Natural killer cell (primary cell): ENCODE results near the gene CEP128. TPM values are rescaled to one million over a fixed set of nuclear protein-coding genes. Genes with fewer than 3 reads are reported as not detected.

ENCODE experiments used
- ATAC-seq, 3 donors: fragments of 150-1000 bp in 2 of 3; fragments of 200-7000 bp in 1 of 3; cut with Tn5 transposase; 1 replicate in 1 of 3; 2 replicates in 2 of 3; pipeline ENCODE4 v1.10.0; 2021; ENCODE audit warnings: mild to moderate bottlenecking in 2 of 3, moderate library complexity in 2 of 3
- DNase-seq, 2 donors: peaks; one replicate each; pipeline versions ENCODE4 v3.0.0 to v3.0.0-alpha.2; 2013 to 2021; ENCODE audit warnings: mixed read lengths in 1 of 2
- H3K27ac ChIP-seq: one replicate; pipeline ENCODE4 v1.5.1; 2013; ENCODE audit warnings: mild to moderate bottlenecking, low read length
- H3K27me3 ChIP-seq: one replicate; pipeline ENCODE4 v1.6.1; 2013; ENCODE audit warnings: low read length; ENCODE audit not compliant: control insufficient read depth, insufficient read depth
- H3K36me3 ChIP-seq: one replicate; pipeline ENCODE4 v1.6.1; 2013; ENCODE audit warnings: low read length; ENCODE audit not compliant: control insufficient read depth, insufficient read depth
- H3K4me1 ChIP-seq: one replicate; pipeline ENCODE4 v1.6.1; 2013; ENCODE audit warnings: low read length; ENCODE audit not compliant: control insufficient read depth, insufficient read depth
- H3K4me3 ChIP-seq: one replicate; pipeline ENCODE4 v1.5.1; 2013; ENCODE audit warnings: low read length
- H3K9me3 ChIP-seq: one replicate; pipeline ENCODE4 v1.6.1; 2013; ENCODE audit warnings: low read length; ENCODE audit not compliant: control insufficient read depth, insufficient read depth
- H3K27ac Mint-ChIP-seq, 2 donors: one replicate each; pipeline ENCODE4 v1.8.0; 2022; ENCODE audit warnings: mild to moderate bottlenecking in 2 of 2, mixed read lengths in 2 of 2, moderate library complexity in 1 of 2
- H3K27me3 Mint-ChIP-seq, 2 donors: one replicate each; pipeline ENCODE4 v1.8.0; 2022; ENCODE audit warnings: low read depth in 2 of 2, mixed read lengths in 2 of 2
- H3K36me3 Mint-ChIP-seq: one replicate; pipeline ENCODE4 v1.8.0; 2022; ENCODE audit warnings: mixed read lengths
- H3K4me1 Mint-ChIP-seq, 2 donors: one replicate each; pipeline ENCODE4 v1.8.0; 2022; ENCODE audit warnings: mixed read lengths in 2 of 2
- H3K4me3 Mint-ChIP-seq: one replicate; pipeline ENCODE4 v1.8.0; 2022; ENCODE audit warnings: mild to moderate bottlenecking, moderate library complexity, mixed read lengths
- H3K9me3 Mint-ChIP-seq, 2 donors: one replicate each; pipeline ENCODE4 v1.8.0; 2022; ENCODE audit warnings: mixed read lengths in 2 of 2
- CTCF ChIP-seq: fragments of 200-600 bp; IDR thresholded peaks from one replicate; pipeline ENCODE4 v1.8.0; 2022; ENCODE audit warnings: antibody characterized with exemption
- WGBS: methylation state at CpG from one replicate; pipeline ENCODE4 v1.1.7; 2013; ENCODE audit warnings: missing lambda C conversion rate; ENCODE audit not compliant: insufficient coverage; 5-methylcytosine and 5-hydroxymethylcytosine counted together
- intact Hi-C: fragments of 100-400 bp; cut with micrococcal nuclease; formaldehyde crosslinking; loops from one replicate; pipeline ENCODE4 v1.14.2; 2022
- total RNA-seq, 4 donors: library from RNA; stranded (reverse); fragments of 120-200 nt in 1 of 4; gene quantifications; one replicate each; pipeline versions ENCODE4 v1.2.3 to v1.2.4, GENCODE V29; 2013 to 2022

Gene CEP128
- total RNA-seq, 3 donors from 2014 or later (not counting 1 experiment from before 2014, with no cell fraction given): 14.4 to 16.7 (median 15.6) TPM

GRCh38 chr14:80658155-80658554, 283.4 kb downstream of the CEP128 start:
- H3K4me1 Mint-ChIP-seq: no peaks in the 10 kb centered on the region
- H3K4me3 ChIP-seq: no peak overlapping the region
- no peaks in the 10 kb centered on the region for H3K4me1 ChIP-seq
- no peaks in the 10 kb centered on the region for H3K27me3 Mint-ChIP-seq
- H3K27ac Mint-ChIP-seq: no peak overlapping the region
- no peak overlapping the region for H3K27ac ChIP-seq
- intact Hi-C loops: no loop called here
- H3K4me3 Mint-ChIP-seq: no peak overlapping the region
- no peaks in the 10 kb centered on the region for H3K9me3 ChIP-seq
- no peak for DNase-seq
- peaks cover 4 to 11% of the 10 kb centered on the region in 2 donors for H3K9me3 Mint-ChIP-seq
- no peaks in the 10 kb centered on the region for H3K36me3 Mint-ChIP-seq
- H3K36me3 ChIP-seq: no peaks in the 10 kb centered on the region
- H3K27me3 ChIP-seq: no peaks in the 10 kb centered on the region
- WGBS: 100% methylated on average over 1 of the region's 1 CpG
- ATAC-seq: no peak
- no peak for TF ChIP-seq CTCF

- Mint-ChIP-seq H3K36me3 (no peaks in the 10 kb centered on the region), H3K4me3 (no peak overlapping the region), H3K27me3 (no peaks in the 10 kb centered on the region), H3K9me3 (peaks cover 6 to 12% of the 10 kb centered on the region in 2 donors), H3K27ac (no peak overlapping the region), H3K4me1 (no peaks in the 10 kb centered on the region)
- DNase-seq (no peak), ATAC-seq (no peak)
- intact Hi-C loops: no loop called here
- H3K9me3 ChIP-seq: no peaks in the 10 kb centered on the region
- H3K36me3 ChIP-seq: no peaks in the 10 kb centered on the region
- no peak overlapping the region for H3K27ac ChIP-seq
- TF ChIP-seq CTCF: no peak
- 91% methylated on average over 3 of the region's 3 CpGs for WGBS
- H3K4me3 ChIP-seq: no peak overlapping the region
- no peaks in the 10 kb centered on the region for H3K27me3 ChIP-seq
- no peaks in the 10 kb centered on the region for H3K4me1 ChIP-seq
These were observed 287.6 kb downstream of the CEP128 start for GRCh38 chr14:80653956-80654355.

- Histone ChIP-seq H3K4me3 (no peak overlapping the region), H3K36me3 (no peaks in the 10 kb centered on the region), H3K4me1 (no peaks in the 10 kb centered on the region), H3K27me3 (no peaks in the 10 kb centered on the region), H3K27ac (no peak overlapping the region), H3K9me3 (no peaks in the 10 kb centered on the region)
- 100% methylated on average over 5 of the region's 5 CpGs for WGBS
- ATAC-seq (no peak), DNase-seq (no peak)
- intact Hi-C loops: no loop called here
- TF ChIP-seq CTCF: no peak
- H3K4me3 Mint-ChIP-seq: no peak overlapping the region
- no peak overlapping the region for H3K27ac Mint-ChIP-seq
- H3K27me3 Mint-ChIP-seq: no peaks in the 10 kb centered on the region
- no peaks in the 10 kb centered on the region for H3K4me1 Mint-ChIP-seq
- H3K36me3 Mint-ChIP-seq: no peaks in the 10 kb centered on the region
- H3K9me3 Mint-ChIP-seq: peaks cover 2 to 13% of the 10 kb centered on the region in 2 donors
These were observed 295.7 kb downstream of the CEP128 start for GRCh38 chr14:80645667-80646413.

GRCh38 chr14:80644826-80645225, 296.7 kb downstream of the CEP128 start:
- Mint-ChIP-seq H3K27ac (no peak overlapping the region), H3K4me3 (no peak overlapping the region), H3K4me1 (no peaks in the 10 kb centered on the region), H3K9me3 (peaks cover 2 to 11% of the 10 kb centered on the region in 2 donors), H3K27me3 (no peaks in the 10 kb centered on the region), H3K36me3 (no peaks in the 10 kb centered on the region)
- no peaks in the 10 kb centered on the region for H3K27me3 ChIP-seq
- ATAC-seq (no peak), DNase-seq (no peak)
- TF ChIP-seq CTCF: no peak
- no peak overlapping the region for H3K4me3 ChIP-seq
- no peaks in the 10 kb centered on the region for H3K9me3 ChIP-seq
- no peaks in the 10 kb centered on the region for H3K4me1 ChIP-seq
- intact Hi-C loops: no loop called here
- no peaks in the 10 kb centered on the region for H3K36me3 ChIP-seq
- H3K27ac ChIP-seq: no peak overlapping the region
- 50% methylated on average over 1 of the region's 2 CpGs for WGBS
